Kidney epithelial cell (primary cell): ENCODE measurements around the gene KLHL42. TPM values are rescaled to one million over a fixed set of nuclear protein-coding genes. Genes with fewer than 3 reads are reported as not detected.
"Not testable (repeated sequence)": the region's sequence is repeated elsewhere in the genome, so short reads cannot be mapped to it uniquely, and the experiment has no call there.

Experiments
- DNase-seq: peaks from one replicate; pipeline ENCODE4 v3.0.0-alpha.2; 2010; ENCODE audit warnings: low read depth
- H3K27me3 ChIP-seq: 2 replicates; pipeline ENCODE4 v1.6.0; 2011; ENCODE audit warnings: low read length; ENCODE audit not compliant: control insufficient read depth, insufficient read depth
- H3K36me3 ChIP-seq: 2 replicates; pipeline ENCODE4 v1.5.1; 2011; ENCODE audit warnings: low read length; ENCODE audit not compliant: control insufficient read depth, insufficient read depth
- H3K4me3 ChIP-seq: 2 replicates; pipeline ENCODE4 v1.5.1; 2011; ENCODE audit warnings: low read depth, mild to moderate bottlenecking, control low read depth, low read length
- total RNA-seq: library from RNA; depleted of rRNA; stranded (reverse); fragments of >200 nt; gene quantifications from 2 replicates; pipeline ENCODE4 v1.2.3, GENCODE V29; 2015
- TF ChIP-seq, protein P1 (sequence below): IDR thresholded peaks from 2 replicates; pipeline ENCODE4 v1.5.1; 2011; ENCODE audit warnings: mild to moderate bottlenecking, moderate library complexity, low read length, control low read depth, inconsistent platforms; ENCODE audit not compliant: insufficient read depth, poor library complexity, severe bottlenecking

Gene KLHL42
- total RNA-seq, 1 donor from 2014 or later: 19.3 TPM

GRCh38 chr12:27845187-27845586 is 65.2 kb downstream of the KLHL42 start:
- H3K36me3 ChIP-seq: no peaks in the 10 kb centered on the region
- DNase-seq: no peak
- no peak overlapping the region for H3K4me3 ChIP-seq
- TF ChIP-seq, protein P1, sequence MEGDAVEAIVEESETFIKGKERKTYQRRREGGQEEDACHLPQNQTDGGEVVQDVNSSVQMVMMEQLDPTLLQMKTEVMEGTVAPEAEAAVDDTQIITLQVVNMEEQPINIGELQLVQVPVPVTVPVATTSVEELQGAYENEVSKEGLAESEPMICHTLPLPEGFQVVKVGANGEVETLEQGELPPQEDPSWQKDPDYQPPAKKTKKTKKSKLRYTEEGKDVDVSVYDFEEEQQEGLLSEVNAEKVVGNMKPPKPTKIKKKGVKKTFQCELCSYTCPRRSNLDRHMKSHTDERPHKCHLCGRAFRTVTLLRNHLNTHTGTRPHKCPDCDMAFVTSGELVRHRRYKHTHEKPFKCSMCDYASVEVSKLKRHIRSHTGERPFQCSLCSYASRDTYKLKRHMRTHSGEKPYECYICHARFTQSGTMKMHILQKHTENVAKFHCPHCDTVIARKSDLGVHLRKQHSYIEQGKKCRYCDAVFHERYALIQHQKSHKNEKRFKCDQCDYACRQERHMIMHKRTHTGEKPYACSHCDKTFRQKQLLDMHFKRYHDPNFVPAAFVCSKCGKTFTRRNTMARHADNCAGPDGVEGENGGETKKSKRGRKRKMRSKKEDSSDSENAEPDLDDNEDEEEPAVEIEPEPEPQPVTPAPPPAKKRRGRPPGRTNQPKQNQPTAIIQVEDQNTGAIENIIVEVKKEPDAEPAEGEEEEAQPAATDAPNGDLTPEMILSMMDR: no peak
- no peaks in the 10 kb centered on the region for H3K27me3 ChIP-seq

GRCh38 chr12:27845706-27846105 is 65.7 kb downstream of the KLHL42 start:
- not testable (repeated sequence) for H3K4me3 ChIP-seq, H3K27me3 ChIP-seq, DNase-seq, H3K36me3 ChIP-seq

GRCh38 chr12:27847293-27847692 is 67.3 kb downstream of the KLHL42 start:
- not testable (repeated sequence) for H3K27me3 ChIP-seq, H3K36me3 ChIP-seq, DNase-seq, H3K4me3 ChIP-seq

- DNase-seq: no peak
- H3K36me3 ChIP-seq: no peaks in the 10 kb centered on the region
- no peaks in the 10 kb centered on the region for H3K27me3 ChIP-seq
- no peak overlapping the region for H3K4me3 ChIP-seq
- TF ChIP-seq, protein P1: no peak
Measured at GRCh38 chr12:27851311-27851710, 71.3 kb downstream of the KLHL42 start.

DNA sequence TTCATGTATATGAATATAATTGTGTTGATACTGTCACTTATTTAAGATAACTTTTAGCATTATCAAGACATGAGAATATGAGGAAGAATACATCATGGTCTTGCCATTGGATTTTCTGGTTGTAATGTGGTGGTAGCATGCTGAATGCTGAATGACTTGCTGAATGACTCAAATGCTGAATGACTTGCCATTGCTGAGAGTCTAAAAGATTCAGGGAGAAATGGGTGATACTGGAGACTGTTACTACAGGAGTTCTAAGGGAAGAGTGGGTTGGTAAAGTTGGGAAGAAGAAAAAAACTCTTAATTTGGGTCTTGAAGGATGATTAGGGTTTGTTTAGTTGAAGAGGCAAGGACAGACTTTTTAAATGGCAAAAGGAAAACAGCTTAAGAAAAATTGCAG is 72.1 kb downstream of the KLHL42 start:
- Histone ChIP-seq H3K36me3 (no peaks in the 10 kb centered on the region), H3K27me3 (no peaks in the 10 kb centered on the region), H3K4me3 (no peak overlapping the region)
- no peak for DNase-seq
- TF ChIP-seq, protein P1: no peak

Other genes starting within 250 kb of the KLHL42 start
- 1.3 and 1.9 TPM in 2 replicates for gene REP15, start 83.8 kb upstream of the KLHL42 start, total RNA-seq
- 65.8 and 93.3 TPM in 2 replicates for gene MRPS35, start 69.4 kb upstream of the KLHL42 start, total RNA-seq
- gene MANSC4, start within 50 bp of the KLHL42 start, total RNA-seq: not detected in 2 replicates
- gene PTHLH, start 192.5 kb downstream of the KLHL42 start, total RNA-seq: 2.1 and 2.7 TPM in 2 replicates